ENCODE data around the gene FOXO3. TPM values are rescaled to one million over a fixed set of nuclear protein-coding genes. Genes with fewer than 3 reads are reported as not detected.
"Not testable (repeated sequence)": the region's sequence is repeated elsewhere in the genome, so short reads cannot be mapped to it uniquely, and the experiment has no call there.

FOXO3 gene
- total and polyA plus RNA-seq, 3 experiments from 2014 or later = 14.1 to 31.1 (median 15.0) TPM

DNA sequence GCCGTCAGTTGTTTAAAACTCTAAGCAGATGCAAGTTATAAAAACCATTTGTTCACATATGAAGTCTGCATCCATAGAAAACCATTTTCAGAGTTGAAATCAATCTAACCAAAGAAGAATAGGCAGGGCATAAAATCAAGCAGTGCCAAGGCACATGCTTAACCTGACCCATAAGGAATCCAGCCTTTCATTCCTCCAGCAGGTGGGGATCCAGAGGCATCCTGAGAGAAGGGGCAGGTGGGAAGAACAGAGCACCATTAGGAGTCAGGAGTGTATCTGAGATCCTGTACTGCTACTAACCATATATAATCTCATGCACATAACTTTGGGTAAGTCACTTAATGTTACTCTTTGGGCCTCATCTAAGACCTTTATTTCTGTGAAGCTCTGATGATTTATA, 29.4 kb upstream of the FOXO3 start:
- Histone ChIP-seq H3K36me3 (ENCODE audit: insufficient read depth, low read length) (no peaks in the 10 kb centered on the region), H3K27me3 (ENCODE audit: insufficient read depth, low read length, poor library complexity, severe bottlenecking) (no peaks in the 10 kb centered on the region), H3K4me1 (ENCODE audit: insufficient read depth, low read length) (no peaks in the 10 kb centered on the region), H3K9me3 (ENCODE audit: low read length) (no peaks in the 10 kb centered on the region), H3K4me3 (ENCODE audit: low read length) (no peak overlapping the region), H3K27ac (ENCODE audit: low read depth, low read length) (no peak overlapping the region)
- Mint-ChIP-seq H3K27me3 (peaks cover 0 to 6% of the 10 kb centered on the region in 2 donors), H3K27ac (no peak overlapping the region), H3K36me3 (no peaks in the 10 kb centered on the region), H3K4me1 (no peaks in the 10 kb centered on the region), H3K9me3 (no peaks in the 10 kb centered on the region), H3K4me3 (no peak overlapping the region)
- CTCF ChIA-PET = no interaction called here
- no peak for DNase-seq
- POLR2A ChIA-PET = interaction anchor here (0.6 kb wide), 1 partner anchor 938 kb away, joined by 3 read pairs; no protein-coding TSS in a partner anchor

DNA sequence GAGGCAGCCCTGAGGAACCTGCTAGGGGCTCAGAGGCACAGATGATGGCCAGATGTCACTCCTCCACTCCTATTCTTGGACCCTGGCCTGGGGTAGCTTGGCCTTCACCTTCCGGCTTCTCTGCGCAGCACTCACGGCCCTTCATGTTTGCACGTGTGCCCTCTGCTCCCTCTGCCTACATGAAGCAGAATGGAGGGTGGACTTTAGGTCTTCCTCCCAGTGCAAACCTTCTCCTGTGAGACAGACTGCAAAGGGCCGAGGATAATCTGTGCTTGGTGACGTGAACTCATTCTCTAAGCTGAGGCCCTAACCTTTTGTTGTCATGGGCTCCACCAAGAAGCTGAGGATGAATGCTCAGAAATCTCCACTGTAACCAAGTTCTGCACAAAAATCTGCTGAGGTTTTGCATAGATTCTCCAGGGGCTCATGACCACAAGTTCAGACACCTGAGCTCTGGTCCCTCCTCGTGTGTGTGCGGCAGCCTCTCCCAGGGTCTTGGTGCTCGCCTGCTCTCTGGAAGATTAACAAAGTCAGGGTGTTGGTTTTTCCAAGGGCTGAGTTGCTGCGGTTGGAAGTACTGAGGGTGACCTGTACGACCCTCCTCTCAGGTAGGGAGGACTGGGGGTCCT, 25.5 kb upstream of the FOXO3 start:
- peaks cover 0 to 7% (median 1%) of the 10 kb centered on the region in 3 donors for H3K36me3 Mint-ChIP-seq
- Histone ChIP-seq H3K27me3 (ENCODE audit: insufficient read depth, low read length, poor library complexity, severe bottlenecking) (no peaks in the 10 kb centered on the region), H3K9me3 (ENCODE audit: low read length) (no peaks in the 10 kb centered on the region), H3K27ac (ENCODE audit: low read depth, low read length) (no peak overlapping the region), H3K4me3 (ENCODE audit: low read length) (no peak overlapping the region), H3K36me3 (ENCODE audit: insufficient read depth, low read length) (no peaks in the 10 kb centered on the region), H3K4me1 (ENCODE audit: insufficient read depth, low read length) (no peaks in the 10 kb centered on the region)
- CTCF ChIA-PET = no interaction called here
- H3K27me3 Mint-ChIP-seq = peaks cover 4 to 8% of the 10 kb centered on the region in 2 donors
- no peaks in the 10 kb centered on the region for H3K4me1 Mint-ChIP-seq
- POLR2A ChIA-PET = no interaction called here
- no peak overlapping the region for H3K27ac Mint-ChIP-seq
- DNase-seq = no peak
- no peaks in the 10 kb centered on the region for H3K9me3 Mint-ChIP-seq
- H3K4me3 Mint-ChIP-seq = no peak overlapping the region

DNA sequence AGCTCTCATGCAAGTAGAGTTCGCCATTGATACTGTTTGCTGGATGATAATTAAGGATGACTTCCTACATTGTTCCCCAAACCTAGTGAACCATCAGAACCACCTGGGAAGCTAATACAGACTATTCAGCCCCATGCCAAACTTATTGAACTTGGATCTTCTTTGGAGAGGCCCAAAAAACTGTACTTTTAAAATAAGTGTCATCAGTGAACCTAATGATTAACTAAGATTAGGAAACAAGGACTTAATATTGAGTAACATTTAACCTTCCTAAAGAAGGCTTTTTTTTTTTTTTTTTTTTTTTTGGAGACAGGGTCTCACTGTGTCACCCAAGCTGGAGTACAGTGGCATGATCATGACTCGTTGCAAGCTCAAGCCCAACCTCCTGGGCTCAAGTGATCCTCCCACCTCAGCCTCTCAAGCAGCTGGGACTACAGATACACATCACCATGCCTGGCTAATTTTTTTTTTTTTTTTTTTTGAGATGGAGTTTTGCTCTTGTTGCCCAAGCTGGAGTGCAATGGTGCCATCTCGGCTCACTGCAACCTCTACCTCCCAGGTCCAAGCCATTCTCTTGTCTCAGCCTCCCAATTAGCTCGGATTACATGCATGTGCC, 24.7 kb upstream of the FOXO3 start:
- ChIA-PET POLR2A (interaction anchor here (0.7 kb wide), 1 partner anchor 474 kb away, joined by 9 read pairs; no protein-coding TSS in a partner anchor), CTCF (interaction anchor here (0.6 to 1.1 kb wide), 2 partner anchors 15 to 613 kb away, joined by 3 to 4 read pairs; no protein-coding TSS in a partner anchor)
- not testable (repeated sequence) for H3K4me3 ChIP-seq (ENCODE audit: low read length); H3K9me3 ChIP-seq (ENCODE audit: low read length); H3K4me1 ChIP-seq (ENCODE audit: insufficient read depth, low read length); H3K36me3 Mint-ChIP-seq; H3K27me3 ChIP-seq (ENCODE audit: insufficient read depth, low read length, poor library complexity, severe bottlenecking); DNase-seq; H3K27me3 Mint-ChIP-seq; H3K36me3 ChIP-seq (ENCODE audit: insufficient read depth, low read length); H3K4me3 Mint-ChIP-seq; H3K27ac Mint-ChIP-seq; H3K4me1 Mint-ChIP-seq; H3K9me3 Mint-ChIP-seq; H3K27ac ChIP-seq (ENCODE audit: low read depth, low read length)

GRCh38 chr6:108541843-108542759, 18.6 kb upstream of the FOXO3 start:
- H3K36me3 ChIP-seq (ENCODE audit: insufficient read depth, low read length) = no peaks in the 10 kb centered on the region
- peaks cover 19% of the 10 kb centered on the region for H3K4me1 ChIP-seq (ENCODE audit: insufficient read depth, low read length)
- ChIA-PET CTCF (interaction anchor here (0.6 to 4.0 kb wide), 38 partner anchors 9 to 1498 kb away, joined by 3 to 46 read pairs (median 4); partner anchors contain the start of genes SCML4 and SESN1), POLR2A (interaction anchor here (0.9 to 1.1 kb wide), 2 partner anchors 351 to 840 kb away, joined by 3 to 5 read pairs; partner anchors contain the start of gene CD164)
- H3K9me3 ChIP-seq (ENCODE audit: low read length) = no peaks in the 10 kb centered on the region
- no peaks in the 10 kb centered on the region for H3K27me3 ChIP-seq (ENCODE audit: insufficient read depth, low read length, poor library complexity, severe bottlenecking)
- no peaks in the 10 kb centered on the region for H3K9me3 Mint-ChIP-seq
- H3K27me3 Mint-ChIP-seq = peaks cover 0 to 8% of the 10 kb centered on the region in 2 donors
- H3K4me3 ChIP-seq (ENCODE audit: low read length) = no peak overlapping the region
- H3K27ac Mint-ChIP-seq = peak overlapping the region in 3 of 8 donors; percentile 24 to 84 (median 33)
- DNase-seq = peak; percentile 54 to 80 (median 65)
- H3K36me3 Mint-ChIP-seq = peaks cover 0 to 7% (median 1%) of the 10 kb centered on the region in 3 donors
- H3K4me1 Mint-ChIP-seq = peaks cover 20 to 26% (median 22%) of the 10 kb centered on the region in 3 donors
- H3K27ac ChIP-seq (ENCODE audit: low read depth, low read length) = no peak overlapping the region
- H3K4me3 Mint-ChIP-seq = peak overlapping the region in 3 of 7 donors; percentile 8 to 32 (median 28)

- H3K4me3 ChIP-seq (ENCODE audit: low read length) = no peak overlapping the region
- Mint-ChIP-seq H3K27ac (no peak overlapping the region), H3K36me3 (peaks cover 0 to 7% (median 1%) of the 10 kb centered on the region in 3 donors), H3K4me1 (peaks cover 22 to 29% (median 25%) of the 10 kb centered on the region in 3 donors), H3K27me3 (peaks cover 0 to 8% of the 10 kb centered on the region in 2 donors), H3K4me3 (no peak overlapping the region), H3K9me3 (no peaks in the 10 kb centered on the region)
- ChIA-PET CTCF (interaction anchor here (1.0 to 4.0 kb wide), 16 partner anchors 7 to 551 kb away, joined by 3 to 46 read pairs (median 6); partner anchors contain the start of gene SESN1), POLR2A (no interaction called here)
- H3K36me3 ChIP-seq (ENCODE audit: insufficient read depth, low read length) = no peaks in the 10 kb centered on the region
- no peaks in the 10 kb centered on the region for H3K9me3 ChIP-seq (ENCODE audit: low read length)
- H3K27me3 ChIP-seq (ENCODE audit: insufficient read depth, low read length, poor library complexity, severe bottlenecking) = no peaks in the 10 kb centered on the region
- peaks cover 20% of the 10 kb centered on the region for H3K4me1 ChIP-seq (ENCODE audit: insufficient read depth, low read length)
- H3K27ac ChIP-seq (ENCODE audit: low read depth, low read length) = no peak overlapping the region
- no peak for DNase-seq
These were observed 17.4 kb upstream of the FOXO3 start for GRCh38 chr6:108543175-108543940.

DNA sequence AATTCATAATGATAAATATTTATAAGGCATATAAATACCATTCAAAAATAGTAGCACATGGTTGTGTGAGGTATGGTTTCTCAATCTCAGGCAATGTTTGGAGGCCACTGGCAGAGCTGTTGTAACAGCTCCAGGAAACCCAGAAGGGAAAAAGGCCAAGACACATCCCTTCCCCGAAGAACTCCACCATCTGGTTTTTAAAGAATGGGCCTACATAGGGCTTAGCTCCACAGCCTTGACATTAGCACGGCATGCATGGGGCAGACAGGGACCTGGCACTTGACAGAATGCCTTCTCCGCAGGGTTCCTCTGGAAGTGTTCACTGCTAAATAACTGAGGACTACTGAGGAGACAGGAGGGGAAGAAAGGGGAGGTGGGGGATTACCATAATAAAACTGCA, 16.1 kb upstream of the FOXO3 start:
- ChIA-PET POLR2A (no interaction called here), CTCF (interaction anchor here (1.0 to 2.8 kb wide), 4 partner anchors 9 to 527 kb away, joined by 3 to 17 read pairs (median 4); no protein-coding TSS in a partner anchor)
- Histone ChIP-seq H3K4me3 (ENCODE audit: low read length) (no peak overlapping the region), H3K27ac (ENCODE audit: low read depth, low read length) (no peak overlapping the region), H3K9me3 (ENCODE audit: low read length) (no peaks in the 10 kb centered on the region), H3K36me3 (ENCODE audit: insufficient read depth, low read length) (no peaks in the 10 kb centered on the region), H3K4me1 (ENCODE audit: insufficient read depth, low read length) (peaks cover 20% of the 10 kb centered on the region), H3K27me3 (ENCODE audit: insufficient read depth, low read length, poor library complexity, severe bottlenecking) (no peaks in the 10 kb centered on the region)
- no peaks in the 10 kb centered on the region for H3K9me3 Mint-ChIP-seq
- peaks cover 0 to 4% (median under 1%) of the 10 kb centered on the region in 3 donors for H3K36me3 Mint-ChIP-seq
- peaks cover 22 to 29% (median 25%) of the 10 kb centered on the region in 3 donors for H3K4me1 Mint-ChIP-seq
- H3K27ac Mint-ChIP-seq = no peak overlapping the region
- H3K27me3 Mint-ChIP-seq = peaks cover 0 to 6% of the 10 kb centered on the region in 2 donors
- no peak overlapping the region for H3K4me3 Mint-ChIP-seq
- DNase-seq = no peak

All from CD8-positive, alpha-beta memory T cell (primary cell).